NCI-H345 treated with DMSO at 0.1 percent for 48 hours (cell line): ENCODE results near the gene PIKFYVE.
"Not testable (repeated sequence)": the region's sequence is repeated elsewhere in the genome, so short reads cannot be mapped to it uniquely, and the experiment has no call there.

Experiments
- DNase-seq: peaks from one replicate; lab custom pipeline; 2025; ENCODE audit not compliant: unreplicated experiment; lab: John Stamatoyannopoulos, UW

PIKFYVE gene, protein sequence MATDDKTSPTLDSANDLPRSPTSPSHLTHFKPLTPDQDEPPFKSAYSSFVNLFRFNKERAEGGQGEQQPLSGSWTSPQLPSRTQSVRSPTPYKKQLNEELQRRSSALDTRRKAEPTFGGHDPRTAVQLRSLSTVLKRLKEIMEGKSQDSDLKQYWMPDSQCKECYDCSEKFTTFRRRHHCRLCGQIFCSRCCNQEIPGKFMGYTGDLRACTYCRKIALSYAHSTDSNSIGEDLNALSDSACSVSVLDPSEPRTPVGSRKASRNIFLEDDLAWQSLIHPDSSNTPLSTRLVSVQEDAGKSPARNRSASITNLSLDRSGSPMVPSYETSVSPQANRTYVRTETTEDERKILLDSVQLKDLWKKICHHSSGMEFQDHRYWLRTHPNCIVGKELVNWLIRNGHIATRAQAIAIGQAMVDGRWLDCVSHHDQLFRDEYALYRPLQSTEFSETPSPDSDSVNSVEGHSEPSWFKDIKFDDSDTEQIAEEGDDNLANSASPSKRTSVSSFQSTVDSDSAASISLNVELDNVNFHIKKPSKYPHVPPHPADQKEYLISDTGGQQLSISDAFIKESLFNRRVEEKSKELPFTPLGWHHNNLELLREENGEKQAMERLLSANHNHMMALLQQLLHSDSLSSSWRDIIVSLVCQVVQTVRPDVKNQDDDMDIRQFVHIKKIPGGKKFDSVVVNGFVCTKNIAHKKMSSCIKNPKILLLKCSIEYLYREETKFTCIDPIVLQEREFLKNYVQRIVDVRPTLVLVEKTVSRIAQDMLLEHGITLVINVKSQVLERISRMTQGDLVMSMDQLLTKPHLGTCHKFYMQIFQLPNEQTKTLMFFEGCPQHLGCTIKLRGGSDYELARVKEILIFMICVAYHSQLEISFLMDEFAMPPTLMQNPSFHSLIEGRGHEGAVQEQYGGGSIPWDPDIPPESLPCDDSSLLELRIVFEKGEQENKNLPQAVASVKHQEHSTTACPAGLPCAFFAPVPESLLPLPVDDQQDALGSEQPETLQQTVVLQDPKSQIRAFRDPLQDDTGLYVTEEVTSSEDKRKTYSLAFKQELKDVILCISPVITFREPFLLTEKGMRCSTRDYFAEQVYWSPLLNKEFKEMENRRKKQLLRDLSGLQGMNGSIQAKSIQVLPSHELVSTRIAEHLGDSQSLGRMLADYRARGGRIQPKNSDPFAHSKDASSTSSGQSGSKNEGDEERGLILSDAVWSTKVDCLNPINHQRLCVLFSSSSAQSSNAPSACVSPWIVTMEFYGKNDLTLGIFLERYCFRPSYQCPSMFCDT (N-terminal part only)

DNA sequence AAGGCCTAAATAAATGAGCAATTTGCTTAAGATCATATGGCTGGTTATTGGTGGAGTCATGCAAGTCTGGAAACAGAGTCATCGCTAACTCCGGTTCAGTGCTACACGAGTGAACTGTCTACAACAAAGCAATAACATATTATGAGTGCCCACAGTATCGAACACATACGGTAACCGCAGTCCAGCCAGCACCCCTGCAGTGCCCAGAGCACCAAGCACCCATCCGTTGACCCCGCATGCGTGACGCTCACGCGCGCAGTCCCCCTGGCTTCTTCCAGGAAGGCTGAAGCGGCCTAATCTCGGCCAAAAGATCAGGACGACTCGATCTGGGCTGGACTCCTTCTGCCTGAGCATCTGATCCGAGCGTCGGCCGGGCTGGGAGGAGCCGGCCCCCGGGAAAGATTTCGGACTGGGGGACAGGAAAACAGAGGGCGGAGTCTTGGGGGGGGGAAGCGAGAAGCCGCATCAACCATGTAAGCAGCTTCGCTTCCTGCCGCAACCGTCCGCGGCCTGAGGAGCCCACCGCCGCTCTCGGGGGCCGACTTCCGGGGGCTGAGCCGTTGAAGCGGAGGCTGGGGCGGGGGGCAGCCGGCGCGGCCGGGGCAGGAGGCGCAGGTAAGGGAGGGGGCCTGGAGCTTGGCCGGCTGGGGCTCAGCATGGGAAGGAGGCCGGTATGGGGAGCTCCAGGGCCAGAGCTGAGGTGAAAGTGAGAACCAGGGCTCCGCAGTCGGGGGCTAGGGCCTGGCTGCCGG, at the start of gene PIKFYVE:
Gene PIKFYVE (plus strand): TSS at position 455 of the 752 bp plus-strand sequence. CDS start 5,265 bp downstream, outside the sequence.
- DNase-seq = peak; percentile 90

DNA sequence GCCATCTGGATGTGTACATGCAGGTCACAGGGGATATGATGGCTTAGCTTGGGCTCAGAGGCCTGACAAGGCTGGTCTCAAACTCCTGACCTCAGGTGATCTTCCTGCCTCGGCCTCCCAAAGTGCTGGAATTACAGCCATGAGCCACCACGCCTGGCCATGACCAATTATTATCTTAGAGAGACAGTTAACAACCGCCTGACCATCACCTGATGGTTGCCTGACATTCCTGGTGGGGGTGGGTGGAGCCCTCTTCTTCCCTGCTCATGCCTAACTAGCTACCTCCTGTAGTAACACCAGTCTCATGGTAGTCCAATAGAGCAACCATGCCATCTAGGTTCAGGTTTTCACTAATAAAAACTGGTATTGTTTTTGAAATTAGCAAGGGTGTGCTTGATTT, 44.2 kb upstream of the PIKFYVE start:
- not testable (repeated sequence) for DNase-seq

DNA sequence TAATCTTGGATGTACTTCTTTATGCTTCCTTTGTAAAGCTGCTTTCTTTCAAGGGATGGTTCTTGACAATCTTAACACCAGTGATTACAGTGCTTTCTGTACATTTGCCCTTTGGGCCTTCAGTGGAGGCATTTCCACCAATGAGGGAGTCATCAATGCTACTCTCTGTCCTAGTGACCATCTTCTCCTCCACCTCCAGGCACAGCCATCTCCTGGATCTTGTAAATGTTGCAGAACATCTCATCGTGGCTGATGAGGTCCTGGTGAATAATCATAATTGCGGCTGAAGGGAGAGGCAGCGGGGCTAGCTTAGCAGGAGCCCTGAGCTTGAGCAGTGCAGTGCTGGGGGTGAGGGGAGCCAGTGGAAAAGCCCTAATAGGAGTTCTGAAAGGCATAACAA, 43.7 kb upstream of the PIKFYVE start:
- DNase-seq = no peak

DNA sequence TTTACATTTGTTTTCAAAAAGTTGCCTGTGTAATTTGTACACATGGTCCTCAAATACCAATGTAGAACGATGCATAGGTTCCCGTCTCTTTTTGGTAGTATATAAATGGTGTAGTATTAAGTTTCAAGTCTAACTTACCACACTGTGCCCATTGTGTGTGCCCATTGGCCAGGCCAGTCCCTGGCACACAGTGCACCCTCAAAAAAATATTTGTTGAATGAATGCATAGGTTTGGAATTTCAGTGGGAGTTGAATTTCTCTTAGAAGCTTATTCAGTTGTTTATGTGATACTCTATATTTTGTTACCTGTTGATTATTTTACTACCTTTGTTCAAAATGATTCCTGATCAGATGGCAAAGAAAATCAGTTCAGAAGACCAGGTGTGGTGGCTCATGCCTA, 41.3 kb upstream of the PIKFYVE start:
- DNase-seq = no peak

DNA sequence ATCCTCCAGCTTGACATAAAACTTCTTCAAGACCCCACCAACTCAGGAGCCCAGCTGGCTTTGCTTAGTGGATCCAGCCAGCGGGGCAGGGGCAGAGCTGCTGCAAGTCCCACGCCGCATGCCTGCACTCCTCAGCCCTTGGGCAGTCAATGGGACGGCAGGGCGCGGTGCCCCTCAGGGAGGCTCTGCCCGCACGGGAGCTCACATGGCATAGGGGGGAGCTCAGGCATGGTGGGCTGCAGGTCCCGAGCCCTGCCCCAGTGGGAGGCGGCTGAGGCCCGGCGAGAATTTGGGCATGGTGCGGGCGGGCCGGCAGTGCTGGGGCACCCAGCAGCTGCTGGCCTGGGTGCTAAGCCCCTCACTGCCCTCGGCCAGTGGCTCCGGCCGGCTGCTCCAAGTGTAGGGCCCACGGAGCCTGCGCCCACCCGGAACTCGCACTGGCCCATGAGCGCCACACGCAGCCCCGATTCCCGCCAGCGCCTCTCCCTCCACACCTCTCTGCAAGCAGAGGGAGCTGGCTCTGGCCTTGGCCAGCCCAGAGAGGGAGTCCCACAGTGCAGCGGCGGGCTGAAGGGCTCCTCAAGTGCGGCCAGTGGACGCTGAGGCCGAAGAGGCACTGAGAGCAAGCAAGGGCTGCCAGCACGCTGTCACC, 38.3 kb upstream of the PIKFYVE start:
- no peak for DNase-seq

DNA sequence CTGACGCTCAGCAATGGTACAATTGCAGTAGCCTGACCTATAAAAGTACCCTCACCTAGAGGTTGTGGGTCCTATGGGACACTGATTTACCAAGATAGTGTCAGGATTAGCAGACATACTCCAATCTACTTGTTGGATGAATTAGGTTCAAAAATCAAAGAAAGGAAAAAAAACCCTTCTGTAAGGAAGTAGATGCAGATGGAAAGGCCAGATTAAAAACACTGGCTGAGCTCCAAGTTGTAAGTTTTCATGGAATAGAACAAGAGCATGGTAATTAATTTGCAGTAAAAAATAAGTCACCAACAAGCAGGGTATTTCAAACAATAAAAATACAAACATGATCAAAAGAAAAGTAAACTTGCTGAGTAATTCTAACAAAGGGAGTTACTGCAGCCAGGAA, 37.6 kb upstream of the PIKFYVE start:
- DNase-seq = no peak

DNA sequence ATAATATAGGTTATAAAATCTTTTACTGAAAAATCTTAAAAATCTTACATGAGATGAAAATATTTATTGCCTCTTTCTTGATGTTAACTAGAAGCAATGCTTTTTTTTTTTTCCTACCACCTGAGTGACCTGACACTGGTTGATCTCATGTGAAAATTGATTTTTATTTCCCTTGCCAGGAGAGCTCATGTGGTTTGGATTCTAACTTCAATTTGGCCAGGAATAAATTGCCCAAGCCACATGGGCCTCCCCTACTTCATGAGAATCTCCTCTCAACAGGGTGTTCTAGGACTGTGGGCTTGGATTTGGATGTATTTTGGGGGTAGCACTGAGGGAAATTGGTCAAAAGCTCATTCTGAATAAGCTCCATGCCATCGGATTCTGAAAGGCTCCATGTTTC, 31.3 kb upstream of the PIKFYVE start:
- no peak for DNase-seq

DNA sequence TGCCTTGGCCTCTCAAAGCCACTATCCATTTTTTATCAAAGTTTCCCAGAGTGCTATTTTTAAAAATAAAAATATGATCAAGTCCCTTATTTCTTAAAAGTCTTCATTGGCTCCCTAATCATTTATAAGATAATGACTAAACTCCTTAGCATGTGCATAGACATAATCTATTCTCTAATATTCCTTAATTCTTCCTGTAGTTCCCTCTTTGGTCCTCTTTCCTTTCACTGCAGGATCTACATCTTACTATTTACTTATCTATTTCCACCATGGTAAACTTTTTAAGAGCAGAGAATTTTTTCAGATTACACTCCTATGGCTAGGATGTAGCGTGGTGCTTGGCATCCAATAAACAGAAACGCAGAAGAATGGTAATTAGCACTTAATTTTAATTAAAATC, 30.2 kb upstream of the PIKFYVE start:
- DNase-seq = no peak

DNA sequence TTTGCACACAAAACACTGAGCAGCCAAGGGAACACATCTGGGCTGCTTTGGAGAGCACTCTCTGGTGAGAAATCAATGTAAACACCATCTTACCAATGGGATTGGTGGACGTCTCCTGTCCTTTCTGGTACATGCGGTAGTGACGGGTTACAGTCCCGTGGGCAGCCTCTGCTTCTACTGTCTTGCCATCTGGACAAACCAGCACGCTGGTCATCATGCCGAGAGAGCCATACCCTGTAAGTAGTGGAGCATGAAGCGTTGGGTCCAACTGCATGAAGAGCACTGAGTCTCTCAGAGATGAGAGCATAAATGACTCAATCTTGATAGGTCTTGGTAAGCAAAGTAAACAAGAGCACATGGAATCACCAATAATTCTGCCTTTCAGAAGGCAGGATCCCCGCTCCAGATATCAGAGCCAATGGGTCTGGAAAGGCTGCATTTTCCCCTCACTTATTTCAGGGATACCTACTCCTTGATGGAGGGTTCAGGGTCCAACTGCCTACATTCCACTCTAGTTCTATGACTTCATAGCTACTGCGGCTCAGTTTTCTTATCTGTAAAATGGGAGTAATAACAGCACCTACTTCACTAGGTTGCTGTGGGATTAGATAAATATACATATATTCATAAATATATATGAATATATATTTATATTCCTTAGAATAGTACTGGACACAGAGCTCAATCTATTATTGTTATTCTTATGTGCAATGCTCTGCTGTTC, 26.1 kb upstream of the PIKFYVE start:
- DNase-seq = no peak

DNA sequence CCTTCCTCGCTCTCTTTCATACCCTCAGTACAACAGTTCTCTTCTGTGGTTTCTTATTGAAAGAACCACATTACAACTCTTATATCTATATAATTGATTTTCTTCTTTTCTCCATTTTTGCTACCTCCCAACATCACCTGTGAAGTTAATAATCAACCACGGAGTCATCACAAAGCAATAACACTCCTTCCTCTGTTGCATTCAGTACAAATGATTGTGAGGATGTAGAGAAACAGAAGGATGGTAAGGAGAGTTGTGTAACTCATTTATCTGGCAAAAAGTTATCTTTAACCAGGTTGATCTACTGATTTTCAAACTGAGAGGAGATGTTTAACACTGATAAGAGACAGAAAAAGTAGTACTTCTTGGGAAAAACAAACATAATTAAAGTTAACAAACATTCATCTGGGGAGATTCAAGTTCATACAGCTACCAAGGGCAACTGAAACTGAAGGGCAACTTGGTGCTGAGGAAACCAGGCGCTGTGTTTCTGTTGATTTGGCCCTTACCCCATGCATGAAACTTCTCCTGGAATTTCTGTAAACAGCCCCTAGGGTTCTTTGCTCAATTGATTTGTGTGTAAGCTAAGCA, 25.3 kb upstream of the PIKFYVE start:
- no peak for DNase-seq

DNA sequence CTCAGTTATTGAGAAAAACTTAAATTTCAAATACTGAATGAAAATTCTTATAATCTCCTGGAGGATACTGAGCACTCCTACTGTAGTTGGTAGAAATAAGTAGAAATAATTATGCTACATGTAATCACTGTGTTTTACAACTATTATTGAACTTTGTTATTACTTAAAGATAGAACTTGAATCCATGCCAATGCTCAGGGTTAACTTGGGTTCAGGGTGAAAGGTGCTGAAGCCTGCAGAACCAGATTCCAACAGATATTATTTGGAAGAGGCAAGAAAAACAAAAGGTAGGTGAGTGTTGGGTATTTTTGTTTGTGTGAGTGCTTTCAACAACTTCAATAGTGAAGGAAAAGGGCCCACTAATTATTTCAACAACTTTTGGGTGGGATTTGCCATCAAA, 21.6 kb upstream of the PIKFYVE start:
- DNase-seq = no peak

DNA sequence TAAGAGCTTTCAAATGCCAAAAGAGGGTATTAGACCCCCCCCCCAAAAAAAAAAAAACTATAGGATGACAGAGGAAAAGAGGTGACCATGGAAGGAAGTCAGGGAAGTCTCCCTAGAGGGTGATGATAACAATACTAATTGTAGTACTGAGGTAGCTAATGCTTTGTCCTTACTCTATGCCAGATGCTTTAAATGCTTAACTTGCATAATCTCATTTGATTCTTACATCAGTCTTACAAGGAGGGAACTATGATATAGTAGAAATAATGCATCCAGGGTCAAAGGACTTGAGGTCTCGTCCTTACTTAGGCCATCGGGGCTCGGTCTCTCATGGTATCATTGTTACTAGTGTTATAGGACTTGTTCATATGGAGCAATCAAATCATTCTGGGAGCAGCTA, 20.3 kb upstream of the PIKFYVE start:
- no peak for DNase-seq

DNA sequence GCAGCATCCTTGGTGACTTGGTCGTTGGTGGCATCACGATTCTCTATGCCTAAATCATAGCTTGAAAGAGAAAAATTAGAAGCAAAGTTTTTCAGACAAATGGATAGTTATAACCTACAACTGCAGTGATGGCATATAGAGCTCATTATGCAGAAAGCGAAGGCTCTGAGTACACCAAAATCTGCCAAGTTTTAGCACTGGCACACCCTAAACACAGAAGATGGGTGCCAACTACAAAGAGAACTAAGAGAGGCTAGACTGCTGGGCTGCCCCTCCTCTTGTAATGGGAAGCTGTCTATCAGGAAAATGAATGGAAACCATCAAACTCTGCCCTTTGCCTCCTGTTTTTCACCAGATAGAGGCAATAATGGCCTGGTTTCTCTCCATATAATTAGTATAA, 17.5 kb upstream of the PIKFYVE start:
- DNase-seq = no peak

DNA sequence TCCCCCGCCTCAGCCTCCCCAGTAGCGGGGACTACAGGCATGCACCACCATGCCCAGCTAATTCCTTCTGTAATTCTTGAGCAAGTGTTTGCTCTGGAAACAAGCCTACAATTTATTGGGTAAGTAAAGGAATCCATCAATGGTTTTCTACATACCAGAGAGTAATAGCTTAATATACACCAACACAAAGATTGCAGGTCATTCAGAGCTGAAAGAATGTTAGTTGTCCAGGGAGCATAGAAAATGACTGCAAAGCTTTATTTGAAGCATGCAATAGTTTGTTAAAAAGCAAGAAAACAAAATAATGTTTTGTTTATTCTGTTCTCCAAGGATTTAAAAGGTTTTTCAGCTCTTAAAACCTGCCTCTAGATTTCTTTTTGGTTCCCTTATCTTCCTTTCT, 16.8 kb upstream of the PIKFYVE start:
- DNase-seq = no peak

DNA sequence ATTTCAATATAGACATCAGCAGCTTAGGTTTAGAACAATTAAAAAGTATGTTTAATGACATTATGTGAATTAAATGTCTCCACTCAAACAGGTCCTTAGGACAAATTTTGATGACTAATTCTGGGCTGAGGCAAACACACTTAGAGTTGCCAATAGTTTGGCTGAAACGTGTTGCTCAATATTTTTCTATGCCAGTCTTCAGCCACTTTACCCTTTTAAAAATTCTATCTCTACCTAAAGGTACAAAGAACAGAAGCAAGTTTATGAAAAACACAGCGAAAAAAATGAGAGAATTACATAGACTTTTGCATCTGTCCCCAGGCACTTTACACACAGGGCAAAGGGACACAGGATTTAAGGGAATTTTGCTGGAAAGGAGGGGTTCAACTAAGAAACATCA, 15.7 kb upstream of the PIKFYVE start:
- DNase-seq = no peak

DNA sequence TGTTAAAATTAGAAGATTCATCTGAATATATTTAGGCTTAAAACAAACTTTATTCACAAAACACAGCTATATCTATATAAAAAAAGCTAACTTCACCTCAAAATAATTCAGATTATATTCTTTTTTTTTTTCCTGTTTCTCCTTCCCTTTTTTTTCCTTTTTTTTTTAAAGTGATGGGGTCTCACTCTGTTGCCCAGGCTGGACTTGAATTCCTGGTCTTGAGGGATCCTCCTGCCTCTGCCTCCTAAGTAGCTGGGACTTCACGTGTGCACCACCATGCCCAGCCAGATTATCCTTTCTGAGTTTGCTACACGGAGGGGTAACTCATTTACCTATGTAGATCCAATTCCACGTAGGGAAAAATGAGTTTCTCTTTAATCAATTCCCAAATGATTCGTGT, 15.0 kb upstream of the PIKFYVE start:
- DNase-seq = no peak

DNA sequence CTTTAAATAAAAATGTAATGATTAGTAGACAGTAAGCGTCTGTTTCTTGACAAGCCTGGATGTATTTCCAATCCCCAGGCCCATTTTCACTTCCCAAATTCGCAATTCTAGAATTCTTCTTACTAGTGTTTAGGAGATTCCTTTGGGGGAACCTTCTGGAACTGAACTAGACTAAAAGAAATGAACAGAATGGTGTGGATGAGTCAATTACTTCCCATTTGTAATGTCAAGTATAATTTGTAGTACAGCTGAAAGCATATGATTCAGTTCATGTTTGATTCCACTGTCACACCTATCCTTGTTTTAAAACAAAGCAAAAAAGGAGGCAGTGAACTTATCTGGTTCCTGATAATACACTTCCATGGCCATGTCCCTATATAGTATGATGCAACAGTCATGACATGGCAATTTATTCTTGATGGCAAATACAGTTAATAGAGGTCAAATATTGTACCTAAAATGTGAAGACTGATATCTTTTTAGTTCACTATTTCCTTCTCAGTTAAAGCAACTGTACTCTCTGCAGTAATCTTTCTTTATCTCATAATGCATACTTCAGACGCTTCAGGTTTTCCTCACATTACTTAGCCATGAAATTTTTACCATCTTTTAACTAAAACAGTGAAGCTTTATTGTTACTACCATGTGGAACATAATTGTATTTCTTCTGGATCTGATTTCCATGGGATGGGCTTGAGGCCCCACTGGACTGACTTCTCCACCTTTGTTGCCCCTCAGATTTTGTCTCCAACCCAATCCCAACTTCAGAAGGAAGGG, 13.2 kb upstream of the PIKFYVE start:
- DNase-seq = no peak

DNA sequence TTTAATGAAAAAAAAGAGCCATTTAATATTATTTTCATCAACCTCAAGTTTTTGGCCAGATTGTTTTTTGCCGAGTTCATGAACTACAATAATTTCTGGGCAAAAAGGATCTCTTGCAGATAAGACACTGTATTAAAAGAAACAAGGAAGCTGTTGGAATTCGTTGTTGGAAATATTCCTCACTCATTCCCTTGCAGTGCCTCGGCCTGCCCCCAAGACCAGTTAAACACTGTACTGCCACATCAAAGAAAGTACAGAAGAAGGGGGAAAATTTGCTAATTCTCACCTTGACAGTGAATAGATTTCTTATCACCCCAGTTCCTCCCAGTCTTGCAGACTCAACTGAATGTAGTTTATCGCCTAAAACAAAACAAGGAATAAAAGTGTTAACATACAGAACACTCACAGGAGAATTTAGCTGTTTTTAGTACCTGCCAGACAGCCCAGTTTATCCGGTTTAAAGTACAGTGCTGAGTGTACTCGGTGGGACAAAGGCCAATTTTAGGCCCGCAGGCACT, 12.4 kb upstream of the PIKFYVE start:
- DNase-seq = no peak
